ENCODE results near the gene PCBP3.
A peak's percentile ranks its signal among the peaks of the same experiment; 100 is the strongest.

Gene PCBP3

GRCh38 chr21:45891388-45892155 is 248.0 kb downstream of the PCBP3 start:
- Histone ChIP-seq H3K27ac (replicated peaks) (no peak overlapping the region), H3K27me3 (ENCODE audit: insufficient read depth, poor library complexity, severe bottlenecking) (no peaks in the 10 kb centered on the region), H3K4me3 (replicated peaks; ENCODE audit: insufficient read depth, low read length) (no peak overlapping the region)
- no peak for DNase-seq (ENCODE audit: low read depth in 1 of 2, low spot score in 1 of 2)
- TF ChIP-seq POLR2AphosphoS5 (IDR thresholded peaks at IDR 0.05; ENCODE audit: low read depth) (no peak), REST (IDR thresholded peaks at IDR 0.05; ENCODE audit: insufficient replicate concordance, low read depth) (no peak), GABPA (IDR thresholded peaks at IDR 0.05; ENCODE audit: low read depth) (no peak), SPI1 (IDR thresholded peaks at IDR 0.05; ENCODE audit: borderline replicate concordance, low read depth) (no peak), CTCF (IDR thresholded peaks at IDR 0.05; ENCODE audit: insufficient read depth, low read length) (no peak)

- no peak overlapping the region for H3K4me3 ChIP-seq (replicated peaks; ENCODE audit: insufficient read depth, low read length)
- H3K27ac ChIP-seq (replicated peaks) = no peak overlapping the region
- no peaks in the 10 kb centered on the region for H3K27me3 ChIP-seq (ENCODE audit: insufficient read depth, poor library complexity, severe bottlenecking)
- TF ChIP-seq CTCF (IDR thresholded peaks at IDR 0.05; ENCODE audit: insufficient read depth, low read length) (no peak), REST (IDR thresholded peaks at IDR 0.05; ENCODE audit: insufficient replicate concordance, low read depth) (no peak), SPI1 (IDR thresholded peaks at IDR 0.05; ENCODE audit: borderline replicate concordance, low read depth) (no peak), GABPA (IDR thresholded peaks at IDR 0.05; ENCODE audit: low read depth) (no peak), POLR2AphosphoS5 (IDR thresholded peaks at IDR 0.05; ENCODE audit: low read depth) (no peak)
- DNase-seq (ENCODE audit: low read depth in 1 of 2, low spot score in 1 of 2) = peak; percentile 45 to 67
Measured at GRCh38 chr21:45892156-45892915, 248.8 kb downstream of the PCBP3 start.

- Histone ChIP-seq H3K27ac (replicated peaks) (no peak overlapping the region), H3K4me3 (replicated peaks; ENCODE audit: insufficient read depth, low read length) (no peak overlapping the region), H3K27me3 (ENCODE audit: insufficient read depth, poor library complexity, severe bottlenecking) (no peaks in the 10 kb centered on the region)
- no peak for TF ChIP-seq GABPA (IDR thresholded peaks at IDR 0.05; ENCODE audit: low read depth)
- TF ChIP-seq POLR2AphosphoS5 (IDR thresholded peaks at IDR 0.05; ENCODE audit: low read depth) = no peak
- TF ChIP-seq REST (IDR thresholded peaks at IDR 0.05; ENCODE audit: insufficient replicate concordance, low read depth) = no peak
- TF ChIP-seq CTCF (IDR thresholded peaks at IDR 0.05; ENCODE audit: insufficient read depth, low read length) = no peak
- no peak for TF ChIP-seq SPI1 (IDR thresholded peaks at IDR 0.05; ENCODE audit: borderline replicate concordance, low read depth)
- DNase-seq (ENCODE audit: low read depth in 1 of 2, low spot score in 1 of 2) = no peak
Measured at GRCh38 chr21:45892916-45893739, 249.6 kb downstream of the PCBP3 start.
